Epithelial cell of proximal tubule (primary cell): ENCODE results near the gene ERF. TPM values are rescaled to one million over a fixed set of nuclear protein-coding genes. Genes with fewer than 3 reads are reported as not detected.
A peak's percentile ranks its signal among the peaks of the same experiment; 100 is the strongest.

Experiments
- DNase-seq: peaks from one replicate; pipeline ENCODE4 v3.0.0-alpha.2; 2011; ENCODE audit warnings: low read depth
- H3K4me3 ChIP-seq: 2 replicates; pipeline ENCODE4 v1.5.1; 2011; ENCODE audit warnings: low read depth, mild to moderate bottlenecking, low read length
- total RNA-seq: library from RNA; depleted of rRNA; stranded (reverse); fragments of >200 nt; gene quantifications from 2 replicates; pipeline ENCODE4 v1.2.3, GENCODE V29; 2015
- TF ChIP-seq, protein P1 (sequence below): conservative IDR thresholded peaks from 2 replicates; pipeline ENCODE4 v1.5.1; 2012; ENCODE audit warnings: low read depth, mild to moderate bottlenecking, low read length

ERF gene
- total RNA-seq, 1 donor from 2014 or later: 36.3 TPM

DNA sequence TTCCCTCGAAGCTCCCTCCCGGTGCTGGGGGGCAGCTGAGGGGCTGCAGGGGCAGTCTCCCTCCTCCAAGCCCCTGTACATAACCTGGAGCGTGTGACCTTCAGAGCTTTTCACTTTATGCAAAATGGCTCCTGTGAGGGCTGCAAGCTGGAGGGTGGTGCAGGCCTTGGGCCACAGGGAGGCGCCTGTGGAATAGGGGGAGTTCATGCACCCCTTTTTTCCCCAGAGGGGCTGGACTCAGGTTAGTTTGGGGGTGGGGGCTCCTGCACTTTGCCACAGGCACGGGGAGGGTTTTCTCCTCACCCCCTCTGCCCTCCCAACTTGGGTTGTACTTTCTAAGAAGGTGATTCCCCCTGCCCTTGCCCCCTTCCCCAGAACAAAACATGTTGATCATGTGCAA lies 40.4 kb upstream of the ERF start:
- DNase-seq: no peak
- no peak overlapping the region for H3K4me3 ChIP-seq
- TF ChIP-seq, protein P1, sequence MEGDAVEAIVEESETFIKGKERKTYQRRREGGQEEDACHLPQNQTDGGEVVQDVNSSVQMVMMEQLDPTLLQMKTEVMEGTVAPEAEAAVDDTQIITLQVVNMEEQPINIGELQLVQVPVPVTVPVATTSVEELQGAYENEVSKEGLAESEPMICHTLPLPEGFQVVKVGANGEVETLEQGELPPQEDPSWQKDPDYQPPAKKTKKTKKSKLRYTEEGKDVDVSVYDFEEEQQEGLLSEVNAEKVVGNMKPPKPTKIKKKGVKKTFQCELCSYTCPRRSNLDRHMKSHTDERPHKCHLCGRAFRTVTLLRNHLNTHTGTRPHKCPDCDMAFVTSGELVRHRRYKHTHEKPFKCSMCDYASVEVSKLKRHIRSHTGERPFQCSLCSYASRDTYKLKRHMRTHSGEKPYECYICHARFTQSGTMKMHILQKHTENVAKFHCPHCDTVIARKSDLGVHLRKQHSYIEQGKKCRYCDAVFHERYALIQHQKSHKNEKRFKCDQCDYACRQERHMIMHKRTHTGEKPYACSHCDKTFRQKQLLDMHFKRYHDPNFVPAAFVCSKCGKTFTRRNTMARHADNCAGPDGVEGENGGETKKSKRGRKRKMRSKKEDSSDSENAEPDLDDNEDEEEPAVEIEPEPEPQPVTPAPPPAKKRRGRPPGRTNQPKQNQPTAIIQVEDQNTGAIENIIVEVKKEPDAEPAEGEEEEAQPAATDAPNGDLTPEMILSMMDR: no peak

DNA sequence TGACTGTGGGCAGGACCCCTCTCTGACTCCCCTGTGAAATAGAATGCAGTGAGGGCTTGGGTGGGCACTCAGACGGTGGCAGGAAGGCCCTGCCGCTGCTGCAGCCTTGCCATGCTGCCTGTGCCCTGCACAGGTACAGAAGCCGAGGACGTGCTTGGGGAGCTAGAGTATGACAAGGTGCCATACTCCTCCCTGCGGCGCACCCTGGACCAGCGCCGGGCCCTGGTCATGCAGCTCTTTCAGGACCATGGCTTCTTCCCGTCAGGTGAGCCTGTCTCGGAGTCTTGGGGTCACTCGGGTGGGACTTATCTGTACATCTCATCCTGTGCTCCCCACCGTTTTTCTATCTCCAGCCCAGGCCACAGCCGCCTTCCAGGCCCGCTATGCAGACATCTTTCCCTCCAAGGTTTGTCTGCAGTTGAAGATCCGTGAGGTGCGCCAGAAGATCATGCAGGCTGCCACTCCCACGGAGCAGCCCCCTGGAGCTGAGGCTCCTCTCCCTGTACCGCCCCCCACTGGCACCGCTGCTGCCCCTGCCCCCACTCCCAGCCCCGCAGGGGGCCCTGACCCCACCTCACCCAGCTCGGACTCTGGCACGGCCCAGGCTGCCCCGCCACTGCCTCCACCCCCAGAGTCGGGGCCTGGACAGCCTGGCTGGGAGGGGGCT lies 39.7 kb upstream of the ERF start:
- no peak for DNase-seq
- H3K4me3 ChIP-seq: no peak overlapping the region
- TF ChIP-seq, protein P1: no peak

DNA sequence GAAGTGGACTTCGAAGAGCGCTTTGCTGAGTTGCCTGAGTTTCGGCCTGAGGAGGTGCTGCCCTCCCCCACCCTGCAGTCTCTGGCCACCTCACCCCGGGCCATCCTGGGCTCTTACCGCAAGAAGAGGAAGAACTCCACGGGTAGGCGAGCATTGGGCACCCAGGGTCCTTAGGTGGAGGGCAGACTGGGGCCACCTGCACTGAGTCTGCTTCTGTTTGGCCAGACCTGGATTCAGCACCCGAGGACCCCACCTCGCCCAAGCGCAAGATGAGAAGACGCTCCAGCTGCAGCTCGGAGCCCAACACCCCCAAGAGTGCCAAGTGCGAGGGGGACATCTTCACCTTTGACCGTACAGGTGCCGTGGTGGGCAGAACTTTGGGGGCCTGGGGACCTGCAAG lies 39.0 kb upstream of the ERF start:
- TF ChIP-seq, protein P1: no peak
- no peak overlapping the region for H3K4me3 ChIP-seq
- DNase-seq: no peak

DNA sequence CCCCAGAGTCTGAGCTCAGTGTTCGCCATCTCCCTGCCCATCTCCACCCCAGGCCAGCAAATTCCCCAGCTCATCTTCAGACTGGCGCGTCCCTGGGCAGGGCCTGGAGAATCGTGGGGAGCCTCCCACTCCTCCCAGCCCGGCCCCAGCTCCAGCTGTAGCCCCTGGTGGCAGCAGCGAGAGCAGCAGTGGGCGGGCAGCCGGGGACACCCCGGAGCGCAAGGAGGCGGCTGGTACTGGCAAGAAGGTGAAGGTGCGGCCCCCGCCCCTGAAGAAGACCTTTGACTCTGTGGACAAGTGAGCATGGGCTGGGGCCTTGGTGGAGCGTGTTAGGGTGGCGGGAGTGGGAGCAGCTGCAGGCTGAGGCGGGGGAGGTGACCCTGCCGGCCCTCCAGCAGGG lies 38.6 kb upstream of the ERF start:
- no peak overlapping the region for H3K4me3 ChIP-seq
- TF ChIP-seq, protein P1: peak; percentile 6
- DNase-seq: no peak

DNA sequence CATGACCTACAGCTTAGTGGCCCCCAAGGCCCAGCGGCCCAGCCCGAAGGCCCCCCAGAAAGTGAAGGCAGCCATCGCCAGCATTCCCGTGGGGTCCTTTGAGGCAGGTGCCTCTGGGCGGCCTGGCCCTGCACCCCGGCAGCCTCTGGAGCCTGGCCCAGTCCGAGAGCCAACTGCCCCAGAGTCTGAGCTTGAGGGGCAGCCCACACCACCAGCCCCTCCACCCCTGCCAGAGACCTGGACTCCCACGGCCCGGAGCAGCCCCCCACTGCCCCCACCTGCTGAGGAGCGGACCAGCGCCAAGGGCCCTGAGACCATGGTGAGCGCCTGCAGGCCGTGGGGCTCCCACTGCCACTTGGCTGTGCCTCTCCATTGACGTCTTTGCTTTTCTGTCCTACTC lies 38.0 kb upstream of the ERF start:
- TF ChIP-seq, protein P1: no peak
- DNase-seq: no peak
- no peak overlapping the region for H3K4me3 ChIP-seq

DNA sequence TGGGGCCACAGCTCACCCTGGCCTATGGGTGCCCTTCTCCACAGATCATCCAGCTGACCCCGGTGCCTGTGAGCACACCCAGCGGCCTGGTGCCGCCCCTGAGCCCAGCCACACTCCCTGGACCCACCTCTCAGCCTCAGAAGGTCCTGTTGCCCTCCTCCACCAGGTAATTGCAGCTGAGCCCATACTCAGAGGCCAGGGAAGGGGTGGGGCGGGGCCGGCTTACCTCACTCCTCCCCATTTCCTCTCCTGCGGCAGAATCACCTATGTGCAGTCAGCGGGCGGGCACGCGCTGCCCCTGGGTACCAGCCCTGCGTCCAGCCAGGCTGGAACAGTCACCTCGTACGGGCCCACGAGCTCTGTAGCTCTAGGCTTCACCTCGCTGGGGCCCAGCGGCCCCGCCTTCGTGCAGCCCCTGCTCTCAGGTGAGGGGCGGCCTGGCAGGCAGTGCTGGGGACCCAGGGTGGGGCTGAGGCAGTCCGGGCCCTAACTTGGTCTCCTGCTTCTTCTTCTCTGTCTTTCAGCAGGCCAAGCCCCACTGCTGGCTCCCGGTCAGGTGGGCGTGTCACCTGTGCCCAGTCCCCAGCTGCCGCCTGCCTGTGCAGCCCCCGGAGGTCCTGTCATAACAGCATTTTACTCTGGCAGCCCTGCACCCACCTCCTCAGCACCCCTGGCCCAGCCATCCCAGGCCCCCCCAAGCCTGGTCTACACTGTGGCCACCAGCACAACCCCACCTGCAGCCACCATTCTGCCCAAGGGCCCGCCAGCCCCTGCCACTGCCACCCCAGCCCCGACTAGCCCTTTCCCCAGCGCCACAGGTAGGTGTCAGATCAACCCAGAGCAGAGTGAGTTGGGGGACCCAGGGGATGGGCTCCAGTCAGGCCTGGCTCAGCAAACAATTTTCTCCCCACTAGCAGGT lies 37.4 kb upstream of the ERF start:
- H3K4me3 ChIP-seq: no peak overlapping the region
- TF ChIP-seq, protein P1: no peak
- no peak for DNase-seq
